Measurements from ENCODE around the gene ARIH1. TPM values are rescaled to one million over a fixed set of nuclear protein-coding genes. Genes with fewer than 3 reads are reported as not detected.

The ARIH1 gene
- total RNA-seq, 2 donors from 2014 or later: 142 to 185 TPM

Other genes with a start within 250 kb of the ARIH1 start
- gene PKM, start 243.1 kb upstream of the ARIH1 start, total RNA-seq: 1,000 to 10,000 TPM; 1,316 to 2,692 TPM
- 10 to 100 TPM; 52.3 to 64.8 TPM for gene PARP6, start 201.8 kb upstream of the ARIH1 start, total RNA-seq
- gene CELF6, start 154.2 kb upstream of the ARIH1 start, total RNA-seq: under 1 TPM; 0.37 to 0.48 TPM
- gene HEXA, start 98.3 kb upstream of the ARIH1 start, total RNA-seq: 10 to 100 TPM; 57.3 to 75.0 TPM
- gene TMEM202, start 76.0 kb upstream of the ARIH1 start, total RNA-seq: not detected
- gene GOLGA6B, start 180.4 kb downstream of the ARIH1 start, total RNA-seq: 1 to 10 TPM in 1 of 2 donors, not detected in 1; 1.1 TPM
- gene HIGD2B, start 211.9 kb downstream of the ARIH1 start, total RNA-seq: under 1 TPM; 0.27 to 0.68 TPM
- 10 to 100 TPM; 13.9 to 27.6 TPM for gene BBS4, start 211.9 kb downstream of the ARIH1 start, total RNA-seq